Measurements from ENCODE around the gene VAMP8. TPM values are rescaled to one million over a fixed set of nuclear protein-coding genes. Genes with fewer than 3 reads are reported as not detected.
A peak's percentile ranks its signal among the peaks of the same experiment; 100 is the strongest.

VAMP8 gene
- total and polyA plus RNA-seq, 10 of the 15 experiments (the other 5 are each of a cell fraction or from before 2014, with no cell fraction given), result 93.6 to 744 (median 217) TPM

DNA sequence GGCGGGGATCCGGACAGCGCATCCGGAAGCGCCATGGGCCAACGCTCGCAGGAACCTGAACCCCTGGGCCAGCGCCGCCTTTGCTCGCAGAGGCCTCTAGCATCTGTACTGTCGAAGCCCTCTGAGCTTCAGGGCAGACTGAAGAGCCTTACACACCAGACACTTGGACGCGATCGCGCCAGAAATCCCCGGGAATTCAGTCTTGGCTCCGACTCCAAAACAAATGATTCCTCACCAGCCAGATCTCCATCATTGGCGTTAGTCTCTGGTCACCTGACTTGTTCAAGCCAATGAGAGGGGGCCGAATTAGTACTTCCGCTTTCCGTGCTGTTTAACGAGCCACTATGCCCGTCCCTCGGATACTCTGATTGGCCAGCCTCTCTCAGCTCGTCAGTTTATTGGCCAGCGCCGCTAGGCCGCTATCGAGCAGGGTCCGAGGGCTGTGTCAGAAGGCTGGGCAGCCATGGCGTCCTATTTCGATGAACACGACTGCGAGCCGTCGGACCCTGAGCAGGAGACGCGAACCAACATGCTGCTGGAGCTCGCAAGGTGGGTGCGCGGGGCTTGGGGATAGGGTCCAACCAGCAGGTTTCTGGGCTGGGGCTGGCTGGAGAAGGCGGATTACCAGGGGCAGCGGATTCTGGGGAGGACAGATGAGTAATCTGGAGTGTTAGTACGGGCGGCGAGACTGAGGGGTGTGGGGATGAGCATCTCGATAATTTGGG, 18.1 kb downstream of the VAMP8 start, which contains the start of gene RNF181 (continued):
- TF ChIP-seq, protein P1, sequence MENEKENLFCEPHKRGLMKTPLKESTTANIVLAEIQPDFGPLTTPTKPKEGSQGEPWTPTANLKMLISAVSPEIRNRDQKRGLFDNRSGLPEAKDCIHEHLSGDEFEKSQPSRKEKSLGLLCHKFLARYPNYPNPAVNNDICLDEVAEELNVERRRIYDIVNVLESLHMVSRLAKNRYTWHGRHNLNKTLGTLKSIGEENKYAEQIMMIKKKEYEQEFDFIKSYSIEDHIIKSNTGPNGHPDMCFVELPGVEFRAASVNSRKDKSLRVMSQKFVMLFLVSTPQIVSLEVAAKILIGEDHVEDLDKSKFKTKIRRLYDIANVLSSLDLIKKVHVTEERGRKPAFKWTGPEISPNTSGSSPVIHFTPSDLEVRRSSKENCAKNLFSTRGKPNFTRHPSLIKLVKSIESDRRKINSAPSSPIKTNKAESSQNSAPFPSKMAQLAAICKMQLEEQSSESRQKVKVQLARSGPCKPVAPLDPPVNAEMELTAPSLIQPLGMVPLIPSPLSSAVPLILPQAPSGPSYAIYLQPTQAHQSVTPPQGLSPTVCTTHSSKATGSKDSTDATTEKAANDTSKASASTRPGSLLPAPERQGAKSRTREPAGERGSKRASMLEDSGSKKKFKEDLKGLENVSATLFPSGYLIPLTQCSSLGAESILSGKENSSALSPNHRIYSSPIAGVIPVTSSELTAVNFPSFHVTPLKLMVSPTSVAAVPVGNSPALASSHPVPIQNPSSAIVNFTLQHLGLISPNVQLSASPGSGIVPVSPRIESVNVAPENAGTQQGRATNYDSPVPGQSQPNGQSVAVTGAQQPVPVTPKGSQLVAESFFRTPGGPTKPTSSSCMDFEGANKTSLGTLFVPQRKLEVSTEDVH (IDR thresholded peaks at IDR 0.05; ENCODE audit: low read depth, partially characterized antibody), result no peak
- TF ChIP-seq ASH2L (IDR thresholded peaks at IDR 0.05; ENCODE audit: borderline replicate concordance, low read depth) (no peak), TBL1XR1 (IDR thresholded peaks at IDR 0.05; ENCODE audit: low read depth, low read length) (no peak), NR2F1 (conservative IDR thresholded peaks at IDR 0.05) (no peak), E2F4 (IDR thresholded peaks at IDR 0.05; ENCODE audit: low read depth, low read length) (no peak), ZNF274 (IDR thresholded peaks at IDR 0.05; ENCODE audit: insufficient read depth, insufficient read length) (no peak), NR2C1 (IDR thresholded peaks at IDR 0.05) (no peak), BCLAF1 (IDR thresholded peaks at IDR 0.05) (no peak), CEBPB (IDR thresholded peaks at IDR 0.05; ENCODE audit: borderline replicate concordance in 1 of 2, low read depth in 2 of 2, low read length in 2 of 2) (no peak), FOS (IDR thresholded peaks at IDR 0.05; ENCODE audit: borderline replicate concordance, extremely low read depth, insufficient read length) (peak; percentile 83), USF1 (IDR thresholded peaks at IDR 0.05; ENCODE audit: borderline replicate concordance, extremely low read length, insufficient read depth, low read depth, low read length) (peak; percentile 81), CHD4 (IDR thresholded peaks at IDR 0.05) (no peak), TAF1 (IDR thresholded peaks at IDR 0.05; ENCODE audit: borderline replicate concordance, low read depth, low read length) (peak; percentile 77; the same call in 1 of the 2 replicates), KDM1A (IDR thresholded peaks at IDR 0.05; ENCODE audit: borderline replicate concordance) (no peak), CBFB (IDR thresholded peaks at IDR 0.05; ENCODE audit: low read depth) (no peak; the same call in 1 of the 2 replicates), TARDBP (IDR thresholded peaks at IDR 0.05; ENCODE audit: borderline replicate concordance) (no peak), ZBED1 (IDR thresholded peaks at IDR 0.05; ENCODE audit: borderline replicate concordance) (no peak), YBX1 (IDR thresholded peaks at IDR 0.05) (no peak), SMAD1 (IDR thresholded peaks at IDR 0.05; ENCODE audit: low read depth, partially characterized antibody) (no peak)
- TF ChIP-seq, protein P2, sequence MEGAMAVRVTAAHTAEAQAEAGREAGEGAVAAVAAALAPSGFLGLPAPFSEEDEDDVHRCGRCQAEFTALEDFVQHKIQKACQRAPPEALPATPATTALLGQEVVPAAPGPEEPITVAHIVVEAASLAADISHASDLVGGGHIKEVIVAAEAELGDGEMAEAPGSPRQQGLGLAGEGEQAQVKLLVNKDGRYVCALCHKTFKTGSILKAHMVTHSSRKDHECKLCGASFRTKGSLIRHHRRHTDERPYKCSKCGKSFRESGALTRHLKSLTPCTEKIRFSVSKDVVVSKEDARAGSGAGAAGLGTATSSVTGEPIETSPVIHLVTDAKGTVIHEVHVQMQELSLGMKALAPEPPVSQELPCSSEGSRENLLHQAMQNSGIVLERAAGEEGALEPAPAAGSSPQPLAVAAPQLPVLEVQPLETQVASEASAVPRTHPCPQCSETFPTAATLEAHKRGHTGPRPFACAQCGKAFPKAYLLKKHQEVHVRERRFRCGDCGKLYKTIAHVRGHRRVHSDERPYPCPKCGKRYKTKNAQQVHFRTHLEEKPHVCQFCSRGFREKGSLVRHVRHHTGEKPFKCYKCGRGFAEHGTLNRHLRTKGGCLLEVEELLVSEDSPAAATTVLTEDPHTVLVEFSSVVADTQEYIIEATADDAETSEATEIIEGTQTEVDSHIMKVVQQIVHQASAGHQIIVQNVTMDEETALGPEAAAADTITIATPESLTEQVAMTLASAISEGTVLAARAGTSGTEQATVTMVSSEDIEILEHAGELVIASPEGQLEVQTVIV (IDR thresholded peaks at IDR 0.05; ENCODE audit: borderline replicate concordance, partially characterized antibody), result peak; percentile 87

Measured in GM12878 (cell line).